ENCODE data around the gene ALKBH4.
"Not testable (repeated sequence)": the region's sequence is repeated elsewhere in the genome, so short reads cannot be mapped to it uniquely, and the experiment has no call there.

DNA sequence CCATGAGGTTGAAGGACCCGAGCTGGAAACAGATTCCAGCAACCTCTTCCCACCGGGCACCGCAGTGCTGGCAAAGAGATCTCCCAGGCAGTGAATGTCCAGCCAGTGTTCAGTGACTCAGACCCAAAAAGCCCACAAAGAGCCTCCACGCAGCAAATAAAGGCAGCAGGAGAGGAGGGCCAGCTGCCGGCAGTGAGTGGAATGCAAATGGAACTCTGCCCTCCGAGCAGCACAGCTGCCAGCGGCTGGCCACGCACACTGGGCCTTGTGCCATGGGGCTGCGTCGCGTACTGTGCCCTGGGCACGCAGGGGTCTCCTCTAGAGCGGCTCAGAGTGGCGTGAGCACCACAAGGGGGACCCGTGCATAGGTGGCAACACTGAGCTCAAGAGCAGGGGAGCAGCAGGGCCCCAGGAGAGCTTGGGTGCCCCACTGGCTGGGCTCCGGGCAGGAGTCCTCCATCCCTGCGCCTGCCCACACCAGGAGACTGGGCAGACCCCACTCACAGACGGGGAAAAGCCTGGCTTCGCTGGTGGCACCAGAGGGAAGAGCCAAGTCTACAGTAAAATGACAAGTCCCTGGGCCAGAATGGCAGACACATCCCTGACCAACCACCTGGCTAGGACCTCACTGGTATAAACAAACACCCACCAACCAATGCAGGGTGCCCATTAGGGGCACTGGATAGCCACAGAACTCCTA, 10.2 kb upstream of the ALKBH4 start:
- not testable (repeated sequence) for TF ChIP-seq EP300, POLR2AphosphoS5, POLR2A (IDR thresholded peaks at IDR 0.05)

All from sigmoid colon (tissue), 4 donors.